ENCODE results near the gene RNASEH2C. TPM values are rescaled to one million over a fixed set of nuclear protein-coding genes. Genes with fewer than 3 reads are reported as not detected.

Gene RNASEH2C
- total and polyA plus RNA-seq, 2 of the 13 experiments (the other 11 are each of a cell fraction or from before 2014, with no cell fraction given) = 27.4 to 50.9 TPM

GRCh38 chr11:65718531-65718930 lies 2.1 kb downstream of the RNASEH2C start (continued):
- TF ChIP-seq RERE (CRISPR knock-in tag; IDR thresholded peaks at IDR 0.05; ENCODE audit: low read depth) (no peak), ZNF709 (CRISPR knock-in tag; IDR thresholded peaks at IDR 0.05) (no peak), MED13 (CRISPR knock-in tag; IDR thresholded peaks at IDR 0.05) (no peak), ZBTB10 (CRISPR knock-in tag; IDR thresholded peaks at IDR 0.05; ENCODE audit: borderline replicate concordance) (no peak), ZNF788 (CRISPR knock-in tag; IDR thresholded peaks at IDR 0.05; ENCODE audit: borderline replicate concordance) (no peak), ZNF335 (CRISPR knock-in tag; IDR thresholded peaks at IDR 0.05) (no peak), XBP1 (CRISPR knock-in tag; IDR thresholded peaks at IDR 0.05) (no peak), POLR2AphosphoS2 (IDR thresholded peaks at IDR 0.05; ENCODE audit: low read depth, low read length) (no peak), SOX6 (IDR thresholded peaks at IDR 0.05) (no peak), SOX6 (CRISPR knock-in tag; IDR thresholded peaks at IDR 0.05) (no peak), ZNF704 (CRISPR knock-in tag; IDR thresholded peaks at IDR 0.05; ENCODE audit: borderline replicate concordance) (no peak)
